Chondrocyte (in vitro differentiated cells): Measurements from ENCODE around the gene KIF3A. TPM values are rescaled to one million over a fixed set of nuclear protein-coding genes. Genes with fewer than 3 reads are reported as not detected.
A peak's percentile ranks its signal among the peaks of the same experiment; 100 is the strongest.

Experiments used
- DNase-seq: peaks from one replicate; pipeline ENCODE4 v3.0.0; 2021; ENCODE audit warnings: mixed read lengths, low spot score
- H3K27ac Mint-ChIP-seq: one replicate; pipeline ENCODE4 v1.8.0; 2021; ENCODE audit warnings: mild to moderate bottlenecking, moderate library complexity, mixed read lengths; ENCODE audit not compliant: unreplicated experiment
- H3K27me3 Mint-ChIP-seq: 2 replicates; pipeline ENCODE4 v1.8.0; 2021; ENCODE audit warnings: low read depth, mixed read lengths
- H3K36me3 Mint-ChIP-seq: 2 replicates; pipeline ENCODE4 v1.8.0; 2021; ENCODE audit warnings: low read depth, mixed read lengths
- H3K4me1 Mint-ChIP-seq: 2 replicates; pipeline ENCODE4 v1.8.0; 2021; ENCODE audit warnings: low read depth, mild to moderate bottlenecking, mixed read lengths
- H3K4me3 Mint-ChIP-seq: one replicate; pipeline ENCODE4 v1.8.0; 2021; ENCODE audit warnings: mild to moderate bottlenecking, moderate library complexity, mixed read lengths; ENCODE audit not compliant: unreplicated experiment
- H3K9me3 Mint-ChIP-seq: 2 replicates; pipeline ENCODE4 v1.8.0; 2021; ENCODE audit warnings: low read depth, mixed read lengths
- total RNA-seq: library from RNA; stranded (reverse); gene quantifications from 3 replicates; pipeline ENCODE4 v1.2.1, GENCODE V29; 2021
- TF ChIP-seq, protein P1 (sequence below): fragments of 200-600 bp; sonication (generic); IDR thresholded peaks from 2 replicates; pipeline ENCODE4 v1.5.0; 2021; ENCODE audit warnings: antibody characterized with exemption, mild to moderate bottlenecking, moderate library complexity

KIF3A gene
- total RNA-seq, 1 donor from 2014 or later: 16.2 TPM

DNA sequence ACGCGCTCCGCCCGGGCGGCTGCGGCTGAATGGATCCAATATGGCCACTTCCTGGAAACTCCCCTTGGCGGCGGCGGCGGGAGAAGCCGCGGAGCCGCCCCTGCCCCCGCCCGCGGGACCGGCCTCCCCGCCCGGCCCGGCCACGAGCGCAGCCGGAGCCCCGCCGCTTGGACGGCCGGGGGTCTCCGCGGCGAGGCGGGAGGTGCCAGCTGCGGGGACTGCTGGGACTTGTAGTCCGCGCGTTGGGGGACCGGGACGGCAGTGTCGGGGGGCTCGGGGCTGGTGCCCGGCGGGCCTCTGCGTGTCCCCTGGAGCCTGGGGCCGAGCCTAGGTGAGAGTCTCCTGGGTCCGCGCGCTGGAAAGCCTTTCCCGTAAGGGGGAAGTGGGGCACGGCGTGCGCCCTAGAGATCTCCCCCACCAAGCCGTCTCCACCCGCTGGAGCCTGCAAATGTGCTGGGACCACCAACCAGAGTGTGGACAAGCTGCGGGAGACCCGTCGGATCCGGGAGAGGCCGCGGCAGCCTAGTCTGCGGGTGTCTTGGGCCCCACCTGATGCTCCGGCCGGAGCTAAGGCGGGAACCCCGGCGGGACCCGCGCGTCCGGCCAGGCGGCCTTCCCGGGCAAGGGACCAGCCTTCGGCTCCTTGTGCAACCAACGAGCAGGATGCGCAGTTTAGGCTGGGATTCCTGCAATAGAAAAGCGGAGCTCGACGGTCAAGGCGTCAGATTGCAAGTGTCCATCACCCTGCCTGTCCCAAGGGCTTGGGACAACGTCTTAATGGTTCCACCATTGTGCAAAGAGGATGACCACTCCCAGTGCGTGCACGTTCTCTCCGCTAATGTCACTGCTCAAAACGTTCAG lies 40.1 kb upstream of the KIF3A start, which contains the start of gene SEPTIN8:
Gene SEPTIN8, minus strand, starts transcription at position 31 of the 861 bp plus-strand sequence. CDS start 102 bp downstream, outside the sequence.
- Mint-ChIP-seq H3K27ac (peak within 1 kb of the TSS; percentile 89), H3K4me1 (peaks cover 54% of the 10 kb centered on the region), H3K27me3 (peaks cover 3% of the 10 kb centered on the region), H3K36me3 (no peaks in the 10 kb centered on the region), H3K4me3 (peak within 1 kb of the TSS; percentile 80), H3K9me3 (no peaks in the 10 kb centered on the region)
- no peak for DNase-seq
- TF ChIP-seq, protein P1, sequence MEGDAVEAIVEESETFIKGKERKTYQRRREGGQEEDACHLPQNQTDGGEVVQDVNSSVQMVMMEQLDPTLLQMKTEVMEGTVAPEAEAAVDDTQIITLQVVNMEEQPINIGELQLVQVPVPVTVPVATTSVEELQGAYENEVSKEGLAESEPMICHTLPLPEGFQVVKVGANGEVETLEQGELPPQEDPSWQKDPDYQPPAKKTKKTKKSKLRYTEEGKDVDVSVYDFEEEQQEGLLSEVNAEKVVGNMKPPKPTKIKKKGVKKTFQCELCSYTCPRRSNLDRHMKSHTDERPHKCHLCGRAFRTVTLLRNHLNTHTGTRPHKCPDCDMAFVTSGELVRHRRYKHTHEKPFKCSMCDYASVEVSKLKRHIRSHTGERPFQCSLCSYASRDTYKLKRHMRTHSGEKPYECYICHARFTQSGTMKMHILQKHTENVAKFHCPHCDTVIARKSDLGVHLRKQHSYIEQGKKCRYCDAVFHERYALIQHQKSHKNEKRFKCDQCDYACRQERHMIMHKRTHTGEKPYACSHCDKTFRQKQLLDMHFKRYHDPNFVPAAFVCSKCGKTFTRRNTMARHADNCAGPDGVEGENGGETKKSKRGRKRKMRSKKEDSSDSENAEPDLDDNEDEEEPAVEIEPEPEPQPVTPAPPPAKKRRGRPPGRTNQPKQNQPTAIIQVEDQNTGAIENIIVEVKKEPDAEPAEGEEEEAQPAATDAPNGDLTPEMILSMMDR: no peak

DNA sequence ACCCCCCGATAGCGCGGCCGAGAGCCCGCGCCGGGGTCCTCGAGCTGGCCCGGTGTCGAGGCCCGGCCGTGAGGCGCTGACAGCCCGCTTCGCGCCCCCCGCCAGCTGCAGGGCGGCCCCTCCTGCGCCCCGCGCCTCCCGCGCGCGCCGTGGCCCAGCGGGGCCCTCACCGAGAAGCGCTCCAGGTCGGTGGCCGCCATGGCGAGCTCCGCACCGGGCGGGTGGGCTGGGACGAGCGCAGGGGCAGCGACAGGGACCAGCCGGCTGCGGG lies 39.5 kb upstream of the KIF3A start:
- no peak overlapping the region for H3K4me3 Mint-ChIP-seq
- peaks cover 3% of the 10 kb centered on the region for H3K27me3 Mint-ChIP-seq
- DNase-seq: no peak
- H3K27ac Mint-ChIP-seq: no peak overlapping the region
- H3K4me1 Mint-ChIP-seq: peaks cover 54% of the 10 kb centered on the region
- H3K9me3 Mint-ChIP-seq: no peaks in the 10 kb centered on the region
- TF ChIP-seq, protein P1: no peak
- no peaks in the 10 kb centered on the region for H3K36me3 Mint-ChIP-seq

DNA sequence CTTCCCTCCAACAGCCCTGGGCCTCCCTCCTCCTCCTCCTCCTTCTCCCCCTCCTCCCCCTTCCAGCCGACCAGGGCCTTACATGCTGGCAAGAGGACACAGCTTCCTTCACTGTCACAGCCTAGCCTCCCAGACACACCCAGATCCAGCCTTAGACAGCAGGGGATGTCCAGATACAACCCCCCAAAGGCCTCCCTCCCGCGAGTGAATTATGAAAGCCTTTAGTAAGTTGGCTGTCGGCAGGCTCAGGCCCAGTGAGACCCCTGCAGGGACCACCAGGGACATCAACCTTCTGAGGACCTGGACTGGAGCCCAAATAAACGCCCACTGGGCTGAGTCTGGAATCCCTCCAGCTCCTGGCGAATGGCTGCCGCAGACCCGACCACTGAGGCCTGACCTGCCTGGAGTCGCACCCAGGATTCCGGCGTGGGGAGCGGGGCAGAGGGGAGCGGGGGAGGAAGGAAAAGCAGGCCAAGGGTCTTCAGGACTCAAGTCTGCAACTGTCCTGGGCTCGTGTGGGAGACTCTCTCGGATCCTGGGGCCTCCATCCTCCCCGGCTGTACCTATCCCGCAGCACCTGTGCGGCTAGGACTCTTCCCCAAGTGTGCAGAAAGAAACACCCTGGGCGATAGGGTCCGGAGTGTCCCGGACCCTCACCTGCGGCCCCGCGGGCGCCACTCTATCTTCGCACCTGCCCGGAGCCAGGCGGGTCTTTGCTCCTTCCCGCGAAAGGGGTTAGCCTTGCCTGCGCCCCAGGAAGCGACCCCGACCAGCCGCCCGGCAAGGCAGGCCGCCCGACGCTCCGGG lies 39.0 kb upstream of the KIF3A start:
- peak overlapping the region; percentile 80 for H3K4me3 Mint-ChIP-seq
- H3K27me3 Mint-ChIP-seq: peaks cover 2% of the 10 kb centered on the region
- DNase-seq: peak; percentile 65
- TF ChIP-seq, protein P1: no peak
- H3K36me3 Mint-ChIP-seq: no peaks in the 10 kb centered on the region
- peak overlapping the region; percentile 89 for H3K27ac Mint-ChIP-seq
- no peaks in the 10 kb centered on the region for H3K9me3 Mint-ChIP-seq
- H3K4me1 Mint-ChIP-seq: peaks cover 58% of the 10 kb centered on the region

DNA sequence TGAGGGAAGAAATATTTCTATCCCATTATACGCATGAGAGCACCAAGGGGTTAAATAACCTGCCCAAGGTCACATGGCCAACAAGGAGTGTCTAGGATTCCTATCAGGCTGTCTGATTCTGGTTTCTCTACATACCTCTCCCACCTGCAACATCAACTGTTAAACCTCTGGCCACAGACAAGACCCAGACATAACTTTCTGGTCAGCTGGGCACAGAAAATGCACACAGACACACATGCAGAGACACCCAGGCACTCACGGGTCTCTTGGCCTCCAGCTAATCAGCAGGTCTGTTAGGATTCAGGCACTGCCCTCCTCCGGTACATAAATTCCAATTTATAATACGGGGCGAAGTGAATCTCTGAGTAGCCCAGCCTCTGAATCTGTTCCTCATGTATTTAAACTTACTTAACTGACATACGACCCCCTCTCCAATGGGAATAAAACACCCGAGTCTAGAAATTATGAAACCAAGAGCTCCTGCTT lies 38.2 kb upstream of the KIF3A start:
- no peaks in the 10 kb centered on the region for H3K36me3 Mint-ChIP-seq
- H3K27me3 Mint-ChIP-seq: peaks cover 2% of the 10 kb centered on the region
- no peaks in the 10 kb centered on the region for H3K9me3 Mint-ChIP-seq
- peaks cover 66% of the 10 kb centered on the region for H3K4me1 Mint-ChIP-seq
- peak overlapping the region; percentile 89 for H3K27ac Mint-ChIP-seq
- peak; percentile 30 for DNase-seq
- peak overlapping the region; percentile 80 for H3K4me3 Mint-ChIP-seq
- TF ChIP-seq, protein P1: no peak

DNA sequence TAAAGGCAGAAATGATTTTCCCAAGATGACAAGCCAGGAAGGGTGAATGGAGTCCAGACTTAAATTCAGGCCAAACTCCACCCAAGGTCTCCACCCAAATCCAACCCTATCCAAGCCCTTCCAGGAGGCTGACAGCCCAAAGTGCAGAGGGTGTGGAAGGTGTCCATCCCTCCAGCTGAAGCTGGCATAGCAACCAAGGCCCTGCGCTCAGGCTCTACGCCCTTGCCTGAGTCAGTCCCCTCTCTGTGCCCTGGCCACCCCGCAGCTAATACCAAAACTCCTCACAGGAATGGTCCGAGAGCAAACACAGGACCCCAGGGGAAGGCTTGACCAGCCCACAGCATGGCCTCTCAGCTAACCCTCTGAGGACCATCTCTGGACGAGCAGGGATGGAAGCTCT lies 37.5 kb upstream of the KIF3A start:
- H3K9me3 Mint-ChIP-seq: no peaks in the 10 kb centered on the region

More for the DNA sequence above, 37.5 kb upstream of the KIF3A start:
- TF ChIP-seq, protein P1: no peak
- peak; percentile 64 for DNase-seq
- H3K4me1 Mint-ChIP-seq: peaks cover 66% of the 10 kb centered on the region
- no peaks in the 10 kb centered on the region for H3K36me3 Mint-ChIP-seq
- peaks cover 1% of the 10 kb centered on the region for H3K27me3 Mint-ChIP-seq
- H3K27ac Mint-ChIP-seq: peak overlapping the region; percentile 89
- H3K4me3 Mint-ChIP-seq: peak overlapping the region; percentile 80
